IPS-20b (cell line): ENCODE data around the gene FAM193B.
"Not testable (repeated sequence)": the region's sequence is repeated elsewhere in the genome, so short reads cannot be mapped to it uniquely, and the experiment has no call there.

Experiments
- H3K27ac ChIP-seq: one replicate; pipeline ENCODE4 v1.5.1; 2013; ENCODE audit warnings: low read length
- H3K27me3 ChIP-seq: 2 replicates; pipeline ENCODE4 v1.6.1; 2013; ENCODE audit warnings: mild to moderate bottlenecking, low read length, inconsistent platforms; ENCODE audit not compliant: insufficient read depth
- H3K36me3 ChIP-seq: 2 replicates; pipeline ENCODE4 v1.6.1; 2013; ENCODE audit warnings: low read depth, mild to moderate bottlenecking, inconsistent platforms, low read length, moderate library complexity; ENCODE audit not compliant: insufficient read depth
- H3K4me1 ChIP-seq: 2 replicates; pipeline ENCODE4 v1.6.1; 2013; ENCODE audit warnings: mild to moderate bottlenecking, control low read depth, inconsistent platforms, low read length, moderate library complexity; ENCODE audit not compliant: insufficient read depth
- H3K4me3 ChIP-seq: 2 replicates; pipeline ENCODE4 v1.5.1; 2013; ENCODE audit warnings: mild to moderate bottlenecking, low read length, inconsistent platforms
- H3K9ac ChIP-seq: 2 replicates; pipeline ENCODE4 v1.6.1; 2013; ENCODE audit warnings: low read depth, mild to moderate bottlenecking, inconsistent platforms, low read length, moderate library complexity
- H3K9me3 ChIP-seq: 2 replicates; pipeline ENCODE4 v1.6.1; 2013; ENCODE audit warnings: mild to moderate bottlenecking, low read depth, low read length, inconsistent platforms; ENCODE audit not compliant: insufficient read depth

The FAM193B gene

DNA sequence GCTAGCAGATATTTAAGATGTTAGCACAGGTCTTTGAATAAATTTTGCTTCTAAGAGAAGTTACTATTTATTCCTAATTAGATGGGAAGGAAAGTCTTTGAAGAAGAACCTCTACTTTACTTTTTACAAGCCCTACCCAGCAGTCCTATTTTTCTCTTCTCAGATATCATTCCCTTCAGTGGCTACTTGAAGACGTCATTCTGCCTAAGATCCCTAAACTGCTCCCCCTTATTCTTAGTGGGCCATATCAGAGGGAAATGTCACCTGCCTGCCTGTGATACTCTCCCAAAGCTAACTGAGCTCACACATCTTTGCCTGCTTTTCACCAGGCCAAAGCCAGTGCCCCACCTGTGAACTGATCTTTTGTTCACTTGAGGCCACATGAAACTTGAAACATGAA lies 21.1 kb upstream of the FAM193B start:
- Histone ChIP-seq H3K9me3 (no peaks in the 10 kb centered on the region), H3K27ac (no peak overlapping the region), H3K9ac (no peak overlapping the region; the same call in 1 of the 2 replicates), H3K27me3 (no peaks in the 10 kb centered on the region), H3K4me3 (no peak overlapping the region), H3K36me3 (no peaks in the 10 kb centered on the region), H3K4me1 (no peaks in the 10 kb centered on the region)

DNA sequence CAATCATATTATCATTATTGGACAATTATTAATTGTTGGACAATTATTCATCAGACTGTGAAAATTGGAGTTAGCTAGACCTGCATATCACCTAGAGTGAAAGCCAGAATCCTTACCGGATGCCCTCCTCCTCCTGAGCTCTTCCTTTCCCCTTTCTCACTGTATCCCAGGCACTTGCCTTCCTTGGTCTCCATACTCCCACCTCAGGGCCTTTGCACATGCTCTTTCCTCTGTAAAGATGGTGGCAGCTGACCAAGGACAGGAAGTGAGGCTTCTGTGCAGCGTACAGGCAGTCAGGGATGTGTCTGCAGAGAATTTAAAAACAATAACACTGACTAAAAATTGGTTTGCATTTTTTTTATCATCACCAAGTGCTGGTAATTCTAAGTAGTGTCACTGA lies 15.5 kb upstream of the FAM193B start:
- no peak overlapping the region for H3K9ac ChIP-seq
- no peak overlapping the region for H3K4me3 ChIP-seq
- H3K9me3 ChIP-seq, result no peaks in the 10 kb centered on the region
- no peak overlapping the region for H3K27ac ChIP-seq
- H3K27me3 ChIP-seq, result no peaks in the 10 kb centered on the region
- H3K36me3 ChIP-seq, result no peaks in the 10 kb centered on the region
- no peaks in the 10 kb centered on the region for H3K4me1 ChIP-seq

DNA sequence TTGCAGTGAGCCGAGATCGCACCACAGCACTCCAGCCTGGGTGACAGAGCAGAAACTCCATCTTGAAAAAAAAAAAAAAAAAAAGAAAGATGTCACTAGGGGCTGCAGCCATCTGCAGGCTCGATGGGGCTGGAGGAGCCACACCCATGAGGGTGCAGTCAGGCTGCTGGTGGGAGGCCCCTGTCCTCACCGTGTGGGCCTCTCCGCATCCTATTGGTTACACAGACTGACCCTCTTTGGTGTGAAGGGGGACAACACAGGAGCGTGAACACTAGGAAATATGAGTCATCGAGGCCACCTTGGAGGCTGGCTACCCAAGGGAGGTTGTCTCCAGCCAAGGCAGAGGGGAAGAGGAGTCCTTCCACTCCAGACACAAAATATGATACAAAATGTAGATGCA lies 14.0 kb upstream of the FAM193B start:
- no peaks in the 10 kb centered on the region for H3K4me1 ChIP-seq
- H3K4me3 ChIP-seq, result no peak overlapping the region
- H3K27me3 ChIP-seq, result no peaks in the 10 kb centered on the region
- H3K9ac ChIP-seq, result no peak overlapping the region
- no peaks in the 10 kb centered on the region for H3K9me3 ChIP-seq
- no peaks in the 10 kb centered on the region for H3K36me3 ChIP-seq
- no peak overlapping the region for H3K27ac ChIP-seq

DNA sequence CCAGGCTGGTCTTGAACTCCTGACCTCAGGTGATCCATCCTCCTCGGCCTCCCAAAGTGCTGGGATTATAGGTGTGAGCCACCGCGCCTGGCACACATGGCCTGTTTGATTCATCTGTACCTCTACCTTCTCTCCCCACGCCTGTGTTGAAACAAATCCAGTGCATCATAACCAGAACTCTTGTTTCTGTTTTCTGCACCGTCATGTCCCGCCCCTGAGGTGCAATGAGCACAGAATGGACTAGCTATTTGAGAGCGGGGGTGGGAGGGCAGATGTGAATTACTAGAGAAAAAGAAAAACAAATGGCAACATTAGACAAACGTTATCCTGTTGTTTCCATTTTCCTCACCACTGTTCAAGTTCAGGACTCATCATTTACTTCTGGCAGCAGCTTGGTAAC lies 10.7 kb upstream of the FAM193B start:
- Histone ChIP-seq H3K9ac (no peak overlapping the region), H3K9me3 (peaks cover 8% of the 10 kb centered on the region), H3K36me3 (no peaks in the 10 kb centered on the region), H3K4me3 (no peak overlapping the region), H3K27me3 (no peaks in the 10 kb centered on the region), H3K4me1 (no peaks in the 10 kb centered on the region), H3K27ac (no peak overlapping the region)

DNA sequence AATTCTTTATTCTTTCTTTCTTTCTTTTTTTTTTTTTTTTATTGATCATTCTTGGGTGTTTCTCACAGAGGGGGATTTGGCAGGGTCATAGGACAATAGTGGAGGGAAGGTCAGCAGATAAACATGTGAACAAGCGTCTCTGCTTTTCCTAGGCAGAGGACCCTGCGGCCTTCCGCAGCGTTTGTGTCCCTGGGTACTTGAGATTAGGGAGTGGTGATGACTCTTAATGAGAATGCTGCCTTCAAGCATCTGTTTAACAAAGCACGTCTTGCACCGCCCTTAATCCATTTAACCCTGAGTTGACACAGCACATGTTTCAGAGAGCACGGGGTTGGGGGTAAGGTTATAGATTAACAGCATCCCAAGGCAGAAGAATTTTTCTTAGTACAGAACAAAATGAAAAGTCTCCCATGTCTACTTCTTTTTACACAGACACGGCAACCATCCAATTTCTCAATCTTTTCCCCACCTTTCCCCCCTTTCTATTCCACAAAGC lies 5.1 kb upstream of the FAM193B start:
- not testable (repeated sequence) for H3K27ac ChIP-seq, H3K36me3 ChIP-seq, H3K4me3 ChIP-seq, H3K27me3 ChIP-seq, H3K4me1 ChIP-seq, H3K9me3 ChIP-seq, H3K9ac ChIP-seq

DNA sequence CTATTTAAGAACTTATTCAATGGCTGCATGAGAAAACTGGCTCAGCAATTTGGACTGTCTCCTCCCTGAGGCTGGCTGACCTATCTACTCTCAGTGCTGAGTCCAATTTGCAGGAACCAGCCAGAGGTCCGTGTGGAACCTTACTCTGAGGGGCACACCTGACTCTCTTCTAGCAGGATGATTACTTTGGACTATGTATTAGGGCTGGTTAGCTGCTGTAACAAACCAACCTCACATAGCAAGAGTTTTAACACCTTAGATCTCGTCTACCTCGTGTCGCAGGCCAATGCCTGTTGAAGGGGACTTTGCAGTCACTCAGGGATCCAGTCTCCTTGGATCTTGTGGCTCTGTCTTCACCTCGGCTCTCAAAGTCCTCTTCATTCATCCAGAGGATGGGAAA lies 3.4 kb upstream of the FAM193B start:
- Histone ChIP-seq H3K36me3 (peaks cover under 1% of the 10 kb centered on the region; the same call in 1 of the 2 replicates), H3K27ac (no peak overlapping the region), H3K9me3 (peaks cover 8% of the 10 kb centered on the region), H3K27me3 (no peaks in the 10 kb centered on the region), H3K4me1 (peaks cover 6% of the 10 kb centered on the region; the same call in 1 of the 2 replicates), H3K9ac (no peak overlapping the region), H3K4me3 (no peak overlapping the region)

DNA sequence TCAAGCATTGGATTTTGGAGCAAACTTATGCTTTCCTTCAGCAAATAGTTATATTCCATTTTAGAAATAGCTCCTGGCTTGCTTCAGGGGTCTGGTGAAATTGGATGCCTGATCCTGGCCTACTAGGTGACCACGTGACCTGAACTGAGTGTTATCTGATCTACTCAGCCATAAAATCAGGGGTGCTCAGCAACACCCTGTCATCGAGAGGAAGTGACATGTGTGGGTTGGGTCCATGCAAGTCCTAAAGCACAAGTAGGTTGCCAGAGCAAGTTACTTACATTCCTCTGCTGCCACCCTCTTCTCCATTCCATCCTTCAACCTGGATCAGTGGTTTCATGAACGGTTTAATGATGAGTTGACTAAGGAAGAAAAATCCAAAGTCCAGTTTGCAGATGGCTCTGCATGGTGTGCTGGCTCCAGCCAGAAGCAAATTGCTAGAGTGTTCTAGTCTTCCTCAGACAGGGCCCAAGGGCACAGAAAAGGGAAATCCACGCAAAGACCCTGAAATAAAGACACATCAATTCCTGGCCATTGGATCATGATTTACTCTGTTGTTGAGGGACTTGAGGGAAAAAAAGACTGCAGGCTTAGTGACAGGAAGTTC lies 2.8 kb upstream of the FAM193B start:
- Histone ChIP-seq H3K27me3 (no peaks in the 10 kb centered on the region), H3K4me3 (no peak overlapping the region), H3K36me3 (peaks cover 7% of the 10 kb centered on the region), H3K27ac (no peak overlapping the region), H3K9me3 (peaks cover 7% of the 10 kb centered on the region), H3K9ac (no peak overlapping the region), H3K4me1 (peaks cover 7% of the 10 kb centered on the region; the same call in 1 of the 2 replicates)

DNA sequence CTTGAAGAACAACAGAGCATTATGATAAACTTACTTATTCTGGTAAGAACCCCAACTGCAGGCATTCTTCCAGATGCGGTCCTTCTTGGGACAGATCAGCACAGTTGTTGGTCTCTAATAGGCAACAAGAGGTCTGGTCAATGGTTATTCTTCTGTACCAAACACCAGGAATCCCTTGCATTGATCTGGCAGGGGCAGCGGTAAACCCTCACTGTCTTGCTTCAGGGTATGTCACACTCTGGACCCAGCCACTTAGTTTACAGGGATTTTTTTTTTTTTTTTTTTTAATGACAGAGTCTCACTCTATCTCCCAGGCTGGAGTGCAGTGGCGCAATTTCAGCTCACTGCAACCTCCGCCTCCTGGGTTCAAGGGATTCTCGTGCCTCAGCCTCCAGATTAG lies 1.3 kb upstream of the FAM193B start:
- Histone ChIP-seq H3K36me3 (peaks cover 22% of the 10 kb centered on the region), H3K4me3 (no peak overlapping the region)

DNA sequence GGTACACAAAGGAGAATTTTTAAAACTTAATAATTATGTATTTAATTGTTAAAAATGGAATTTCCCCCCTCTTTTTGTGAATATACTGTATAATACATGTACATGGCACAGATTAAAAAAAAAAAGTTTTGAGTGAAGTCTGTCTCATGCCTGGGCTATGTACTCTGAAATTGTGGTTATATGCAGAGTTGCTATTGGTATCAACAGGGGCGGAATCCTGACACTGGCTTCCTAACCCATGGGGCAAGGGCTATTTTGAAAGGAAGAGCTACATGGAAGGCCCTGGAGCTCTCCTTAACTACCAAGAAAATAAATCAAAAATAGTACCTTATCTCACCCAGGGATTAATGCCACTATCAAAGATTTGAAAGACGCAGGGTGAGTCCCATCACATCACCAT lies 865 bp upstream of the FAM193B start:
- peaks cover 7% of the 10 kb centered on the region; the same call in 1 of the 2 replicates for H3K4me1 ChIP-seq
- H3K36me3 ChIP-seq, result peaks cover 26% of the 10 kb centered on the region
- no peaks in the 10 kb centered on the region for H3K9me3 ChIP-seq
- no peaks in the 10 kb centered on the region for H3K27me3 ChIP-seq
- H3K9ac ChIP-seq, result no peak overlapping the region
- 0 out of 2 replicates have a peak overlapping the region, but pooled peaks have one; percentile 61 for H3K4me3 ChIP-seq
- no peak overlapping the region for H3K27ac ChIP-seq

More for the DNA sequence above, 1.3 kb upstream of the FAM193B start:
- Histone ChIP-seq H3K9ac (no peak overlapping the region), H3K27me3 (no peaks in the 10 kb centered on the region), H3K4me1 (peaks cover 7% of the 10 kb centered on the region; the same call in 1 of the 2 replicates), H3K27ac (no peak overlapping the region), H3K9me3 (no peaks in the 10 kb centered on the region)

DNA sequence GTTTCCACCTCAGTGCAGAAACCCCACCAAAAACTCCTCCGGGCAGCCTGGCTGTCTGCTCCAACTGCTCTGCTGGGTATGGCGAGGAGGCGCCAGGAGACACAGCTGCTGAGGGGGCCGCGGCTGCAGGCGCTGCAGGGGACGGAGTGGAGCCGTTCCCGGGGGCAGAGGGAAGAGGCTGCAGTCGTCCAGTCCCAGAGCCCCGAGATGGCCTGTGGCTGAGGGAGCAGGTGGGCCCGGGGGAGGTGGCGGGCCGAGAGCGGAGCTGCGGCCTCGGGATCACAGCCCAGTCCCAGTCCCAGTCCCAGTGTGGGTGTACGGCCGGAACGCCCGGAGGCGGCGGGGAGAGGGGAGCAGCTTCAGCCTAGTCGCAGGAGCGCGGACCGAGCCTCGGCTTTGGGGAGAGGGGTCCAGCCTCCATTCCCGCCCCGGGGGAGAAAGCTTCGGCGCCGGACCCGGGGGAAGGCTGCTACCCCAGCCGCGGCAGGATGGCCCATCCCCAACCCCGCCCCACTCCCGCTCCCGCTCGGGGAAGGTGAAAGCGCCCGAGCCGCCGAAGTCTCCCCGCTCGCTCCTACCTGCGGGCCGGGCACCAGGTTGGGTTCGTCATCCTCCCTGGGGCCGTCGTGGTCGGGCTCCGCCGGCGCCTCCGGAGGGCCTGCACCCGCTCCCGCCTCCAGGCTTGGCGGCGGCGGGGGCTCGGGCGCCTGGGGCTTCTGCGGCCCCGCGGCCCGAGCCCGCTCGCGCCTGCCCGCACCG lies 513 bp downstream of the FAM193B start:
- peaks cover 31% of the 10 kb centered on the region for H3K36me3 ChIP-seq
- peak overlapping the region; percentile 77 for H3K9ac ChIP-seq
- peaks cover 7% of the 10 kb centered on the region; the same call in 1 of the 2 replicates for H3K4me1 ChIP-seq
- H3K27ac ChIP-seq, result no peak overlapping the region
- no peaks in the 10 kb centered on the region for H3K27me3 ChIP-seq
- H3K4me3 ChIP-seq, result peak overlapping the region; percentile 75
- H3K9me3 ChIP-seq, result no peaks in the 10 kb centered on the region

DNA sequence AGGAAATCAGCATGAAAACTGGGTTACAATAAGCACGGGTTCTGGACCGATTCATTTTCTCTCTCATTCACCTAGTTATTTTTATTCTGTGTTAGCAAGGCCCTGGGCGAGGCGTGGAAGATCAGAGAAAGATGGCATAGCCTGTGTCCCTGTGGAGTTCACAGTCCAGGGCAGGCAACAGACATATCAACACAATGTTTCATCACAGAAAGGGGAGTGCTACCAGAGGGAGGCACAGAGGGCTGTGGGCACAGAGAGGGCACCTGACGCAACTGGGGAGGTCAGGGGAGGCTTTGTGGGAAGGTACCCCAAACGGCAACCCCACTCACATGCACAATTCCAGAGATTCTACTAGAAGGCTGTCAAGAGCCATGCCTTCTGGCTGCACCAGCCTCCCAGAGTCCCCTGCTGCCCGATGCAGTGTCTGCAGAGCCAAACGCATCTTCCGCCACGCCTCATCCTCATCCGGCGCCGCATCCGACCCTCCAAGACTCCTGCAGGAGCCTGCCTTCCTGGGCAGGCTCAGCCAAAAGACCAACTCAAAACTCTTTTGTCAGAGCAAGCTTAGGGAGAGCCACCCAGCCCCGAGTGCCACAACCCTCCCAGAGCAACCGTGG lies 1.4 kb downstream of the FAM193B start:
- no peaks in the 10 kb centered on the region for H3K9me3 ChIP-seq
- peak overlapping the region; percentile 75 for H3K4me3 ChIP-seq
- peaks cover 7% of the 10 kb centered on the region; the same call in 1 of the 2 replicates for H3K4me1 ChIP-seq
- no peaks in the 10 kb centered on the region for H3K27me3 ChIP-seq
- peaks cover 31% of the 10 kb centered on the region for H3K36me3 ChIP-seq
- H3K9ac ChIP-seq, result peak overlapping the region; percentile 77
- H3K27ac ChIP-seq, result no peak overlapping the region
